ENCODE data around the gene INSC. TPM values are rescaled to one million over a fixed set of nuclear protein-coding genes. Genes with fewer than 3 reads are reported as not detected.

The INSC gene
- total and polyA plus RNA-seq, 12 donors: 0.11 to 1.4 (median 0.61) TPM; not detected in 4

GRCh38 chr11:15189189-15189588 lies 74.5 kb downstream of the INSC start:
- WGBS, 4 donors: 77 to 88% (median 80%) methylated on average over 1 of the region's 1 CpG

GRCh38 chr11:15189641-15190365 lies 75.1 kb downstream of the INSC start:
- Histone ChIP-seq H3K27me3 (no peaks in the 10 kb centered on the region), H3K4me1 (replicated peaks in 1 of 2) (no peaks in the 10 kb centered on the region), H3K27ac (no peak overlapping the region), H3K9me3 (replicated peaks in 1 of 3) (no peaks in the 10 kb centered on the region), H3K36me3 (replicated peaks in 1 of 2) (no peaks in the 10 kb centered on the region), H3K4me3 (no peak overlapping the region)
- DNase-seq: no peak
- TF ChIP-seq CTCF (IDR thresholded peaks at IDR 0.05): no peak
- no peak for TF ChIP-seq POLR2A (IDR thresholded peaks at IDR 0.05)
- intact Hi-C loops (cut with DNase I): loop anchor here in 1 of 2 donors (5.0 kb wide), 1 partner anchor 722 kb away; no protein-coding TSS in a partner anchor
- WGBS, 4 donors: 46 to 69% (median 61%) methylated on average over 3 of the region's 3 CpGs

More at GRCh38 chr11:15189189-15189588, 74.5 kb downstream of the INSC start:
- TF ChIP-seq CTCF (IDR thresholded peaks at IDR 0.05): no peak
- TF ChIP-seq POLR2A (IDR thresholded peaks at IDR 0.05): no peak
- Histone ChIP-seq H3K4me1 (replicated peaks in 1 of 2) (no peaks in the 10 kb centered on the region), H3K36me3 (replicated peaks in 1 of 2) (no peaks in the 10 kb centered on the region), H3K27ac (no peak overlapping the region), H3K27me3 (no peaks in the 10 kb centered on the region), H3K9me3 (replicated peaks in 1 of 3) (no peaks in the 10 kb centered on the region), H3K4me3 (no peak overlapping the region)
- DNase-seq: no peak
- intact Hi-C loops (cut with DNase I): no loop called here

DNA sequence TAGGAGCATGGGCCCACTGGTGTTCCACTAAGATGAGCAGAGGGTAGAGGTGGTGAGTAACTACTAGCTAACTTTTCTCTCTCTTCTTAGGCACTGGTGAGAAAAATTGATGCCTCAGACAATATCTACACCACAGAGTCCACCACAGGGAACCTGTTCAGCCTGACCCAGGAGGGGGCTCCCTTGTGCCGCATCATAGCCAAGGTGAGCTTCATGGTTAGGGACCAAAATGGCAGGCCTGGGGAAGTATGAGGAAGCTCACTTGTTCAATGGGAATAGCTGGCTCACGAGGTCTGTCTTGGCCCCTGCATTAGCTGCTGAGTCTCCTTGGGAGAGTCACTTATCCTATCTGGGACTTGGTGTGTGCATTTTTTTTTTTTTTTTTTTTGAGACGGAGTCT lies 75.9 kb downstream of the INSC start:
- no peaks in the 10 kb centered on the region for H3K4me1 ChIP-seq (replicated peaks in 1 of 2)
- intact Hi-C loops (cut with DNase I): loop anchor here in 1 of 2 donors (5.0 kb wide), 1 partner anchor 722 kb away; no protein-coding TSS in a partner anchor
- no peaks in the 10 kb centered on the region for H3K36me3 ChIP-seq (replicated peaks in 1 of 2)
- H3K27me3 ChIP-seq: no peaks in the 10 kb centered on the region
- H3K4me3 ChIP-seq: no peak overlapping the region
- no peak overlapping the region for H3K27ac ChIP-seq
- TF ChIP-seq CTCF (IDR thresholded peaks at IDR 0.05): no peak
- TF ChIP-seq POLR2A (IDR thresholded peaks at IDR 0.05): no peak
- WGBS, 4 donors: 77 to 87% (median 82%) methylated on average over 2 to 3 of the region's 3 CpGs
- H3K9me3 ChIP-seq (replicated peaks in 1 of 3): no peaks in the 10 kb centered on the region
- DNase-seq: no peak

DNA sequence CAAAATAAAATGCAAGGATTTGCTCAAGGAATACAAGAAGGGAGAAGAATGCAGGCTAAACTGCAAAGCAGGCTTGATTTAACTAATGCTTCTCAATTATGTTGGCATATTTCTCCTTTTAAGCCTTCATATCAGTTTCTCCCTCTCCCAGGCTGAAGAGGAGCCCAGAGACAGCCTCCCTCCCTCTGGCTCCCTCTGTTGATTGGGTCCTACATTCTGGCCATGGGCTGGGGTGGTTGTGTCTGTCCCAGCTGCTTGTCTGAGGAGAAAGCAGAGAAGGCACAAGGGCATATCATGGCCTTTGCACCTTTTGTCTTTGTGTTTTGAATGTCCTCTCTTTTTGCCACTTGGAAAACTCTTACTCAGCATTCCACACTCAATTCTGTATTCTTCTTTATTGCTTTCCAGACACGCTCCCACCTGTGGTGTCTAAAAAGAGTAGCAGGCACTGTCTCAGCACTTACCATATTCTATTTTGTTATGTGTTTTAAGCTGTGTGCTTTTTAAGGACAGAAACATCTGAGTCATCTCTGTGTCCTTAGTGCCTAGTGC lies 77.4 kb downstream of the INSC start:
- no peaks in the 10 kb centered on the region for H3K4me1 ChIP-seq (replicated peaks in 1 of 2)
- intact Hi-C loops (cut with DNase I): loop anchor here in 1 of 2 donors (5.0 kb wide), 1 partner anchor 720 kb away; no protein-coding TSS in a partner anchor

More for the DNA sequence above, 77.4 kb downstream of the INSC start:
- Histone ChIP-seq H3K9me3 (replicated peaks in 1 of 3) (no peaks in the 10 kb centered on the region), H3K4me3 (no peak overlapping the region), H3K27ac (no peak overlapping the region), H3K36me3 (replicated peaks in 1 of 2) (no peaks in the 10 kb centered on the region), H3K27me3 (no peaks in the 10 kb centered on the region)
- no peak for TF ChIP-seq CTCF (IDR thresholded peaks at IDR 0.05)
- no peak for TF ChIP-seq POLR2A (IDR thresholded peaks at IDR 0.05)
- WGBS, 4 donors: 0 to 80% (median 75%) methylated on average over 1 of the region's 1 CpG
- DNase-seq: no peak
